A549 (cell line): ENCODE measurements around the gene YAE1.

Source experiments
- CBX8 ChIP-seq: fragments of 200-600 bp; sonication (generic); IDR thresholded peaks from 2 replicates; pipeline ENCODE4 v1.6.1; 2016
- CEBPB ChIP-seq, 2 experiments: fragments of >200 bp in 1 of 2; sonication (Bioruptor Twin) in 1 of 2; formaldehyde crosslinking in 1 of 2; IDR thresholded peaks; 2 replicates each; pipeline ENCODE4 v1.6.1; 2012 to 2016
- EP300 ChIP-seq, 2 experiments: fragments of >200 bp; sonication (Bioruptor Twin); formaldehyde crosslinking; IDR thresholded peaks; 2 replicates in 1 of 2; 3 replicates in 1 of 2; pipeline ENCODE4 v1.6.1; 2016 to 2017
- KDM1A ChIP-seq: fragments of 200-600 bp; sonication (generic); IDR thresholded peaks from 2 replicates; pipeline ENCODE4 v1.6.1; 2016; ENCODE audit warnings: low read depth, mild to moderate bottlenecking
- MYC ChIP-seq: IDR thresholded peaks from 2 replicates; pipeline ENCODE4 v1.6.1; 2012; ENCODE audit warnings: mild to moderate bottlenecking, inconsistent platforms, low read length, improper control_type of control experiment, borderline replicate concordance
- POLR2A ChIP-seq: IDR thresholded peaks from 2 replicates; pipeline ENCODE4 v1.6.1; 2012; ENCODE audit warnings: mild to moderate bottlenecking, low read length
- TF ChIP-seq, protein P1 (sequence below): fragments of >200 bp; sonication (Bioruptor Twin); formaldehyde crosslinking; IDR thresholded peaks from 3 replicates; pipeline ENCODE4 v1.5.1; 2016

DNA sequence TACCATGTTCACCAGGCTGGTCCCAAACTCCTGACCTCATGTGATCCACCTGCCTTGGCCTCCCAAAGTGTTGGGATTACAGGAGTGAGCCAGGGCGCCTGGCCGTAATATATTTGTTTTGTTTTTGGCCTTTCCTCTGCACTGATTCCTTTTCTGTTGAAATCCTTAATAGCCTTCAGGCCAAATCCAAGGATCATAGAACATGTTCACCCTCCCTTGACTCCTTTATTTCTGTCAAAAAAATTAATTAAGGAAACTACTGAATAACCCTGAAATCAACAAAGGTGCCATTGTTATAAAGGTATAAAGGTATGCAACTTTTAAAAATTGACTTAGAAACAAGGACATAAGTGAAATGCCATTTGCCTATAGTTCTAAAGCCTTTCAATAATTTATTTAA, 41.7 kb downstream of the YAE1 start:
- TF ChIP-seq MYC: no peak
- no peak for TF ChIP-seq KDM1A
- TF ChIP-seq, protein P1, sequence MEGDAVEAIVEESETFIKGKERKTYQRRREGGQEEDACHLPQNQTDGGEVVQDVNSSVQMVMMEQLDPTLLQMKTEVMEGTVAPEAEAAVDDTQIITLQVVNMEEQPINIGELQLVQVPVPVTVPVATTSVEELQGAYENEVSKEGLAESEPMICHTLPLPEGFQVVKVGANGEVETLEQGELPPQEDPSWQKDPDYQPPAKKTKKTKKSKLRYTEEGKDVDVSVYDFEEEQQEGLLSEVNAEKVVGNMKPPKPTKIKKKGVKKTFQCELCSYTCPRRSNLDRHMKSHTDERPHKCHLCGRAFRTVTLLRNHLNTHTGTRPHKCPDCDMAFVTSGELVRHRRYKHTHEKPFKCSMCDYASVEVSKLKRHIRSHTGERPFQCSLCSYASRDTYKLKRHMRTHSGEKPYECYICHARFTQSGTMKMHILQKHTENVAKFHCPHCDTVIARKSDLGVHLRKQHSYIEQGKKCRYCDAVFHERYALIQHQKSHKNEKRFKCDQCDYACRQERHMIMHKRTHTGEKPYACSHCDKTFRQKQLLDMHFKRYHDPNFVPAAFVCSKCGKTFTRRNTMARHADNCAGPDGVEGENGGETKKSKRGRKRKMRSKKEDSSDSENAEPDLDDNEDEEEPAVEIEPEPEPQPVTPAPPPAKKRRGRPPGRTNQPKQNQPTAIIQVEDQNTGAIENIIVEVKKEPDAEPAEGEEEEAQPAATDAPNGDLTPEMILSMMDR: no peak
- TF ChIP-seq POLR2A: no peak
- no peak for TF ChIP-seq CBX8
- TF ChIP-seq CEBPB (IDR thresholded peaks at IDR 0.05): no peak
- no peak for TF ChIP-seq EP300 (IDR thresholded peaks at IDR 0.05)
